Measurements from ENCODE around the gene ZC2HC1B.

GRCh38 chr6:143984666-143985065 lies 120.4 kb downstream of the ZC2HC1B start:
- TF ChIP-seq, protein P1, sequence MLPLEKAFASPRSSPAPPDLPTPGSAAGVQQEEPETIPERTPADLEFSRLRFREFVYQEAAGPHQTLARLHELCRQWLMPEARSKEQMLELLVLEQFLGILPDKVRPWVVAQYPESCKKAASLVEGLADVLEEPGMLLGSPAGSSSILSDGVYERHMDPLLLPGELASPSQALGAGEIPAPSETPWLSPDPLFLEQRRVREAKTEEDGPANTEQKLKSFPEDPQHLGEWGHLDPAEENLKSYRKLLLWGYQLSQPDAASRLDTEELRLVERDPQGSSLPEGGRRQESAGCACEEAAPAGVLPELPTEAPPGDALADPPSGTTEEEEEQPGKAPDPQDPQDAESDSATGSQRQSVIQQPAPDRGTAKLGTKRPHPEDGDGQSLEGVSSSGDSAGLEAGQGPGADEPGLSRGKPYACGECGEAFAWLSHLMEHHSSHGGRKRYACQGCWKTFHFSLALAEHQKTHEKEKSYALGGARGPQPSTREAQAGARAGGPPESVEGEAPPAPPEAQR (tag by site-specific recombination; IDR thresholded peaks at IDR 0.05) = no peak
- no peak for TF ChIP-seq ZNF341 (tag by site-specific recombination; IDR thresholded peaks at IDR 0.05; ENCODE audit: low read depth)
- no peak for TF ChIP-seq INSM2 (tag by site-specific recombination; IDR thresholded peaks at IDR 0.05)
- no peak for TF ChIP-seq ZFP37 (tag by site-specific recombination; IDR thresholded peaks at IDR 0.05)
- TF ChIP-seq CTCF (tag by site-specific recombination; IDR thresholded peaks at IDR 0.05) = no peak
- TF ChIP-seq ZNF416 (tag by site-specific recombination; IDR thresholded peaks at IDR 0.05) = no peak
- no peak for TF ChIP-seq PATZ1 (tag by site-specific recombination; IDR thresholded peaks at IDR 0.05)

Measured in HEK293 (cell line).